HG02885 (cell line): ENCODE measurements around the gene GRK5.

Source experiments
- ATAC-seq: cut with Tn5 transposase; IDR thresholded peaks from one replicate; pipeline ENCODE4 v1.9.1; 2021; ENCODE audit warnings: mild to moderate bottlenecking; ENCODE audit not compliant: unreplicated experiment, poor library complexity

GRK5 gene

DNA sequence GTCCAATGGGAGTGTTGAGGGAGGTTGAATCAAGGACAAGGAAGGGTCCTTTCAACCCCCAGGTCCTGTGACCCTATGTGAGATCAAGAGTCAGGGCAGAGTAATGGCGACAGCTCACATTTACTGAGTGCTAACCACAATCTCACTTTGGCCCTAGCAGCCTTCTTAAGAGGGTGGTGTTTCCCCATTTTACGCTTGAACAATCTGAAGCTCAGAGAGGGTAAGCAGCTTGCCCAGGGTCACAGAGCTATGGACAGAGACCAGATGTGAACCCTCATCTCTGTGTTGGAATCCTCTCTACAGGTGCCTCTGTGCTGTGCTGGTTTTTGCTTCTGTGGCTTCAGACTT lies 102.0 kb downstream of the GRK5 start:
- ATAC-seq, result peak; percentile 33

DNA sequence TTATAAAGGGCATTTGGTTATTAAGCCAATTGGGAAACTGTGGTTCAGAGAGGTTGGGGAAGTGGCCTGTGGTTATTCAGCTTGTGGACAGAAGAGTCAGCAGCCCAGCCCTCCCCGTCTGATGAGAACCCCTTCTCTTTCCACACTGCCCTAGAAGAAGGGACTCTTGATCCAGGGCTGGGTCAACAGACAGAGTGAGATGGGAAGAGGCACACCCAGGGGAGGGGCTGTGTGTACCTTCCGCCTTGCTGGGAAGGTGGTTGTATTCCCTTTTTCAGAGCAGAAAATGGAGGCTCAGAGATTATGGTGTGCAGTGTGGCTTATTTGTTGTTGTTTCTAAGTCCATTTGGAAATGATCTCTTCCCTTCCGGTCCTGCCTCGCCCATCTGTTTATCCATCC lies 103.4 kb downstream of the GRK5 start:
- ATAC-seq, result no peak

- no peak for ATAC-seq
Measured at GRCh38 chr10:119312241-119312640, 104.9 kb downstream of the GRK5 start.

DNA sequence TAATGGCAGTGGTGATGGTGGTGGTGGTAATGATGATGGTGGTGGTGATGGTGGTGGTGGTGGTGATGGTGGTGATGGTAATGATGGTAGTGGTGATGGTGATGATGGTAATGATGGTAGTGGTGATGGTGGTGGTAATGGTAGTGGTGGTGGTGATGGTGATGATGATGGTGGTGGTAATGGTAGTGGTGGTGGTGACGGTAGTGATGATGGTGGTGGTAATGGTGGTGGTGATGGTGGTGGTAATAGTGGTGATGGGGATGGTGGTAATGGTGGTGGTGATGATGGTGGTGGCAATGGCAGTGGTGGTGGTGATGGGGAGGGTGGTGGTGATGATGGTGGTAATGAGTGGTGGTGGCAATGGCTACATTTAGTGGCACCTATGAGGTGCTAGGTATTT lies 105.7 kb downstream of the GRK5 start:
- no peak for ATAC-seq

DNA sequence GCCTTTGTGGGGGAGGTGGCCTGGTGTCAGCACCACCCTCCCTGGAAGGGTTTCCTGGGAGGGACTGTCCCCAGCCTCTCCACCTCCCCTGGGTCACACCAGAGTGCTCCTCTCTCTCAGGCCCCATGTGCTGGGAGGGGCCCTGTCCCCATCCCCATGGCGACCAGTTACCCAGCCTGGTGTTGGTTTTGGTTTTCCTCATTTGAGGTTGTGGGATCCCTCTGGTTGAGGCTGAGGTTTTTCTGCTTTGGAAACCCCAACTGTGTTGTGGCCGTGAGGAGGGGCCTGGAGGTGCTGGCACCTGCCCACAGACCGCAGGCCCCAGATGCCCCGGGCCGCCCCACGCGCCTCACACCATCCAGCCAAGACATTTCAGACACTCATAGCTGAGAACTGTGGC lies 106.3 kb downstream of the GRK5 start:
- ATAC-seq, result peak; percentile 75

GRCh38 chr10:119314061-119314460 lies 106.7 kb downstream of the GRK5 start:
- ATAC-seq, result no peak

DNA sequence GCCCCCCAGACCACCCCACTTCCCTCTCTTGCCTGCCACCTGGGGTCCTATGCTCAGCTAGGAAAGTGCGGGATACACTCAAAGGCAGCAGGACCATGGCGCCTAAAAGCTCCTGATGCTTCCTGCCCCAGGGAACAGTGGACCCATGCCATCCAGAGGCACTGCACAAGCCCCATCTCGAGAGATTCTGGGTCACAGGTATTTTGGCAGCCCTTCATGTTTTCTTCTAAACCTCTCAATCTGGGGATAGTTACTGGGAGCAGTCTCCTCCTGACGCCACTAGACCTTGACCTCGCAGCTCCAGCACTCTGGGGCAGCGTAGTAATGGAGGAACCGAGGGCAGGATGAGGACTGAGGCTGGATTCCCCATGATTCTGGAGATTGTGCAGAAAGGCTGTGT lies 107.1 kb downstream of the GRK5 start:
- ATAC-seq, result no peak

GRCh38 chr10:119315128-119316001 lies 108.0 kb downstream of the GRK5 start:
- ATAC-seq, result peak; percentile 63

GRCh38 chr10:119316002-119316358 lies 108.6 kb downstream of the GRK5 start:
- no peak for ATAC-seq

DNA sequence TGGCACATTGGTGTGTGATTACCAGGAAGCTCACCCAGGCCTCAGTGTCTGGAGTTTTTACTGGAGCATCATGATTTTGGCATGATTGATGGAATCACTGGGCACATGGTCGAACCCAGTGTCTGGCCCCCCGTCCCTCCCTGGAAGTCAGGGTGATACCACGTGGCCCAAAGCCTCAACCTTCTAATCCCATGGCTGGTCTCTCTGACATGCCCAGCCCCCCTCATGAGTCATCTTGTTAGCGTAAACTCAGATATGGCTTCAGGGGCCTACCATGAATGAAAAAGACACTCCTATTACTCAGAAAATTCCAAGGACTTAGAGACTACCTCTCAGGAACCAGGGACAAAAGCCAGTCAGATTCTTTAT lies 109.3 kb downstream of the GRK5 start:
- ATAC-seq, result no peak

GRCh38 chr10:119318411-119319160 lies 111.2 kb downstream of the GRK5 start:
- ATAC-seq, result no peak

GRCh38 chr10:119319161-119319919 lies 112.0 kb downstream of the GRK5 start:
- no peak for ATAC-seq

DNA sequence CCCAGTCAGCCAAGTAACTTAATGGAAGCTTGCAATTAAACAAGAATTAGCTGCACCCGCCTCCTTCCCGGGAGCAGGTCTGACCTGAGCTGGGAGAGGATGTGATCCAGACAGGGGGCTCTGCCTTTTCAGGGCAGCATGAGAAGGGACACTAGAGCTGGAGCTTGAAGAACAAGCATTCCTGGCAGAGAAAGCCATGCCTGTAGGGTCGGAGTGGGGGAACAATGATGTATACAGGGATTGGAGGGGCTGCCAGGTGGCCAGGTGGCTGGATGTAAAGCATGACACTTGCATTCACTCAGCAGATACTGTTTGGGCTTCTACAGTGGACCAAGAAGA lies 112.5 kb downstream of the GRK5 start:
- no peak for ATAC-seq

DNA sequence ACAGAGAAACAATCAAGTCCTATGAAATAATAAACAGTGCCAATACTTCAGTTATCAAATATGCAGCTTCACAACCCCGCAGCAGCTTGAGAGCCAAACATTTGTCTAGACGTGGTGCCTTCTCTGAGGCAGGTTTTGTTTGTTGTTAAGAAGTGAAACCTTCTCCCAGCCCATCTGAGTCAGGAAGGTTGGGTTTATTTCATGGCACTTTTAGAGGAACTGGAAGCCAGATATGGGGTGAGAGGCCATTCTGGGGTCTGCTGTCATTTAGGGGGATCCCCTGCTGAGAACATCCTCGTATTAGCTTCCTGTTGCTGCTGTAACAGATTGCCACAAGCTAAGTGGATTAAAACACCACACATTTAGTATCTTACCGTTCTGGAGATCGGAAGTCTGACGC lies 113.6 kb downstream of the GRK5 start:
- ATAC-seq, result no peak

DNA sequence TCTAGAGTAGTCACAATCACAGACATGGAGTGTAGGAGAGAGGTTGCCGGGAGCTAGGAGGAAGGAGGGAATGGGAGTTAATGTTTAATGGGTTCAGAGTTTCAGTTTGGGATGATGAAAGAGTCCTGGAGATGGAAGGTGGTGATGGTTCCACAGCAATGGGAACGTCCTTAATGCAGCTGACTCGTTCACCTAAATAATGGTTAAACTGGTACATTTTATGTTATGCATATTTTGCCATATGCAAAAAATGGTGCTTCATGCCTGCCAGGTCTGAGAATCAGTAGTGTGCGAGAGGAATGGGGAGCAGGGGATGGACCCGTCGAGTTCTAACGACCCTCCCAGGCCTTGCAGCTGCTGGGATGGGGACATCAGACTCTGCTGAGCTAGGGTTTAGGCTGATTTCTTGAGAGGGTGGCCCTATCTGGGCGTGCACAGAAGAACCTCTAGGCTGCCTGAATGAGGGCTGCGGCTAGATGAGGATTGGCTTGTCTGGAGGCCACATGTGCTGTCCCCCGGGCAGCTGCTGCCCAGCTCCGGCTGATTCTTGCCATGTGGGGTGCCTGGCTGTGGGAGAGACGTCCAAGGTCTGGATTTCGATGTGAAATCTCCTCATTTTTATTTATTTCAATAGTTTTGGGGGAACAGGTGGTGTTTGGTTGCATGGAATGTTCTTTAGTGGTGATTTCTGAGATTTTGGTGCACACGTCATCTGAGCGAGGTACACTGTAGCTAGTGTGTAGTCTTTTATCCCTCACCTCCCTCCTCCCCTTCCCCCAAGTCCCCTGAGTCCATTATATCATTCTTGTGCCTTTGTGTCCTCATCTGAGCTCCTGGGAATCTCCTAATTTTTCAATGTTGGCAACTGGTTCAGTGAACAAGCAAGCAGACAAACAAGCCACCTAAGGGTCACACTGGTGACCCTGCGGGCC lies 116.0 kb downstream of the GRK5 start:
- no peak for ATAC-seq

- no peak for ATAC-seq
Measured at GRCh38 chr10:119325131-119325530, 117.8 kb downstream of the GRK5 start.

DNA sequence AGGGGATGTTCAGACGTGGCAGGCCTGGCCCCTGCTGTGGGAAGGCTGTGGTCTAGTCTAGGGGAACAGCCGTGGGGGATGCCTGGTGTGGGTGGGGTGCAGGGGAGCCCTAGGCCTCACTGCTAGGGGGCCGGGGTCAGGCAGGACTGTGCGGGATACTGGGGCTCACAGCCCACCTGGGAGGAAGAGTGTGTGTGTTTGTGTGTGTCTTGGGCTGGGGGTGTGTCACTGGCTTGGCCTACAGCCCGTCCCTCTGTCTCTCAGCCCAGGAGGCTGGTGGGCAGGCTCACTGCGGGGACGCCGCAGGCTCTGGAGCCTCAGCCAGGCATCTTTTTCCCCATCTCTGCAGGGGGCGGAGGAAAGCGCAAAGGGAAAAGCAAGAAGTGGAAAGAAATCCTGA lies 118.8 kb downstream of the GRK5 start:
- no peak for ATAC-seq

DNA sequence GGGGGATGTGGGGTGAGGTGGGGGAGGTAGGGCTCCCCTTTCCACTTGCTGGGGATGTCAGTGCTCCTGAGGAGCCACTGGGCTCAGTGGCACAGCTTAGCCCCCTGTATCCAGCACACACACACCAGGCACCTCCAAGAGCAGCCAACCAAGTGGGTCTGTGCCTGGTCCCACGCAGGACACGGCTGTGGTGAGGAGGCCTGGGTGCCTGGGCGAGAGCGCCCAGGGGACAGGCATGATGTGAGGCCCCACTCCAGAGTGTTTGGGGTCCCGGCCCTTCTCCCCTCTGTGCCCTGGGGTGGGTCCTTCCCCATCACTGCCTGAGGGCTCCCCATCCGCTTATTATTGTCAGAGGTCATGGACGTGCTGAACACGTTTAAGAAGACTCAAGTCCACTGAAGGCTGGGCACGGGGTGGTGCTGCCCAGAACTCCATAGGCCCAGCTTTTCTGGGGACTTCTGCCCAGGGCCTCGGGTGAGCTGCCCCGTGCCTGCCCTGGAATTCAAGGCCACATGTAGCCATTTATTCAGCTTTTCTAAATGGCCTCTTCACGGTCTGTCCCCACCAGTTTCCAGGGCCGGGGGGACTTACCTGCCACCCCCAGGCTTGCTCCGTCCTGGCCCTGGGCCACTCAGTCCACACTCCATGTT lies 119.8 kb downstream of the GRK5 start:
- ATAC-seq, result no peak

DNA sequence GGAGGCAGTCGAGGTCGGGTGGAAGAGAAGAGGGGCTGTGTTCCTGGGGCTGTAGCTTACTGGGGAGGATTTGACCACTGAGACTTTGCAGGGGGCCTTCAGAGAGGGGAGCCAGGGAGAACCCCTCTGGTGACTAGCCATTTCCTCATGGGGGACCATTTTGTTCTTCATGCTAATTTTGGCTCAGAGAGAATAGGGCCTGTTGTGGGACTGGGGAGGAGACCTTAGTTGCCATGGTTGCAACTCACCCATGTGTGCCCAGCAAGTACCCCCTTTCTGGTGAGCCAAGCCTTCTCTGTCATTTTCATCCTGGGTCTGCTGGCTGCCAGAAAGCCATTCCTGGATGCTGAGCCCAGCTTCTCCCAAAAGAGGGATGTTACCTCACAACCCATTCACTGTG lies 120.9 kb downstream of the GRK5 start:
- ATAC-seq, result no peak

GRCh38 chr10:119330342-119330741 lies 123.0 kb downstream of the GRK5 start:
- no peak for ATAC-seq
